NCI-H1694 (cell line): ENCODE measurements around the gene NID2.

Source experiments
- DNase-seq: peaks from one replicate; lab custom pipeline; 2025; lab: John Stamatoyannopoulos, UW

NID2 gene

DNA sequence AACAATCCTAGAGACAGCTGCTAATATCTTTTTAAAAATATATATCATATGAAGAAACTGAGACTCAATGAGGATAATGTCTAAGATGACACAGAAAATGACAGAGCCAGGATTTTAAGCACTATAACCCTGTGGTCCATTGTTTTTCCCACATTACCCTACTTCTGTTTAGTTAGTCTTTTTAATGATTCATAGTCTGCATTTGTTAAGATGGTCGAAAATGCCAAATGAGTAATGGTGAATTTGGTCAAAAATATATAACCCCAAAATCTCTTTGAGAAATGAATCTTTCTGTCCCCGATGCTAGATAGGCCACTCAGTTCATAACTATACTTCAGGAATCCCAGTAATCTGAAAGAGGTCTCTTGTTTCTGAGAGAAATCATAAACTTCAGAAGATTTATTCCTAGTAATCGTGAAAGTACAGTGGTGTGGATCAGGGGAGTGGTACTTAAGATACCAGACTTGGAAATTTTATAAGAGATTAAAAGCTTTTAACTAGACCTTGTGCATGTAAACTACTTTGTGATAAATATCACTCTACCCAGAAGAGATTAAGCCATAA, 68.8 kb downstream of the NID2 start:
- DNase-seq: no peak

DNA sequence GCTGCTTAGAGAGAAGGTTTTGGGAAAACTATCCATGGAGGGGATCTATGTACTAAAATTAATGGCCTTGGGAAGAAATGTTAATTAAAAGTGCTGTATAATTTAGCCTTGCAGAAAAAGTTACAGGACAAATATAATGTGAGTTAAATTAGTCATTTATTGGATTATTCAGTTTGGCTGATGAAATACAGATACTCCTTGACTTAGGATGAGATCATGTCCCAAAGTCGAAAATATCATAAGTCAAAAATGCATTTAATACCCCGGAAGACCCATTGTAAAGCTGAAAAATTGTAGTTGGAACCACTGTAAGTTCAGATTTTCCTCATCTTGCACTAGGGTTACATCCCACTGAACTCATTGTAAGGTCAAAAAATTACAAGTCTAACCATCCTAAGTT, 69.8 kb downstream of the NID2 start:
- DNase-seq: no peak

DNA sequence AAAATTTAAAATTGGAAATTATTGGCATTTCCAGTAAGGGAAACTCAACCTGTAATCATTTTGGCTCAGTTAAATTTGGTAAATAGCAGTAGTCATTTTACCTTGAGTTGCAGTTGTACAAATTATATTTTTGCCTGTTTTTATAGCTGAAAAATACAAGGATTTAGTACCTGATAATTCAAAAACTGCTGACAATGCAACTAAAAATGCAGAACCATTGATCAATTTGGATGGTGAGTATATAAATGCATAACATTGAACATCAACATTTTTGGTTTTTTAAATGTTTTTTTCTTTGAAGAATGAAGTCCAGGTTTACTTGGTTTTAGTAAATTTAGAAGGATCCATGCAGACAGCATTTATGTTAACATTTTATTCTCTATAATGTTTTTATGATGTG, 70.5 kb downstream of the NID2 start:
- DNase-seq: no peak

DNA sequence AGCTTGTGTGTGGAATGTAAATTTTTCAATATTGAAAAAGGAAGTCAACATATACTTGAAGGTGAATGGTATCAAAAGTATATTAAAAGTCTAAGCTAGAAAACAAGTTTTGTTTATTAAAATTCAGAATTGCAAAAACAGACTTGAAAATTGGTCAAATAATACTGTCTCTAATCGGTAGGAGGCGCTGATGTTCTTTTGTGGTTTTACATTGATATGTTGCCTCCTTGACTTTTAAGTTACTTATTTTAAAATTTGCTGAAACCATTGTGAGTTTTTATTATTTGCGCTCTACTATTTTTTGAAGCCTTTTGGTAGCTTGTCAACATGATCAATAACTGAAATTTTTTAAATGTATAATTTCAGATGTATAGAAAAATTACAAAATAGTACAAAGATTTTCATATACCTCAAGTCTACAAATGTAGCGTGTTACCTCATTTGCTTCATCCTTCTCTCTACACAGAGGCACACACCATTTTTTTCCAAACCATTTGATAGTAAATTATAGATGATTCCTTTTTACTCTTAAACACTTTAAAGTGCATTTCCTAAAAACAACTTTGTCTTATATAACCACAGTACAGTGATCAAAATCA, 72.6 kb downstream of the NID2 start:
- peak; percentile 52 for DNase-seq

DNA sequence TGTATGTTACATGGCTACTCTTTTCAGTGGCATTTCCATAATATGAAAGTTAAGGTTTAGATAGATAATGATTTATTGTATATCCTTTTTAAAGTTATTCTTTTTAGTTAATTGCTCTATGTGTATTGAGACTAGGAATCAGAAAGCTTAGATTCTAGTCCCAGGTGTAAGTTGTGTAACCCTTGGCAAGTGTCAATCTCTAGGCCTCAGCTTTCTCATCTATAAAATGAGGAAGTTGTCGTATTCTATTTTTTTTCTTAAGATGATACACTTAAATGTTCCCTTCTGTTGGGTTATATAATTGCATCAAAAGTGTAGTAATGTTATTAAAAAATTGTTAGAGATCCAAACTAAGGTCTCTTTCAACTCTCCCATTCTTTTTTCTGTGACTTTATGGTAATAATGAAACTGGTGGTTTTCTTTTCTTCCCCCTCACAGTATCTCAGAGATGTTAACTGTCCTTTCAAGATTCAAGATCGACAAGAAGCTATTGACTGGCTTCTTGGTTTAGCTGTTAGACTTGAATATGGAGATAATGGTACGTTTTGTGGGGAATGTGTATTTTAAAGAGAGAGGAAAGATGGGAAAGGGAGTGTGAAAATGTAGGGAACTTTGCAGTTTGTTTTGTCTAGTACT, 75.5 kb downstream of the NID2 start:
- DNase-seq: no peak

DNA sequence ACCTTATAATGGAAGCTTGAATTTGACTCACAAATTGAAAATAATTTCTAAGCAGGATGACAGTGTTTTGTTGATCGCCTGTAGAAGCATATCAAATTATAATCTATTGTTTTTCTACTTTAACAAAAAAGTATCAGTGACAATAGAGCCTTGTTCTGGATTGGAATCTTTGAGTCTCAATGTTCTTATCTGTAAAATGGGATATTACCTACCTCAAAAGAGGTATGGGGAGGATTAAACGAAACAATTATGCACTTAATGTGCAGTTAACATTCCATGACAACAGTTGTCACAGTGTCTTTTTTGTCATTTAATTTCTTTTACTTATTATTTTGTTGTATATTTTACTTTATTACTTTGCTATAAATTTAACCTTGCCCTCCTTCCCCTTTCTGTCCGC, 78.4 kb downstream of the NID2 start:
- no peak for DNase-seq

DNA sequence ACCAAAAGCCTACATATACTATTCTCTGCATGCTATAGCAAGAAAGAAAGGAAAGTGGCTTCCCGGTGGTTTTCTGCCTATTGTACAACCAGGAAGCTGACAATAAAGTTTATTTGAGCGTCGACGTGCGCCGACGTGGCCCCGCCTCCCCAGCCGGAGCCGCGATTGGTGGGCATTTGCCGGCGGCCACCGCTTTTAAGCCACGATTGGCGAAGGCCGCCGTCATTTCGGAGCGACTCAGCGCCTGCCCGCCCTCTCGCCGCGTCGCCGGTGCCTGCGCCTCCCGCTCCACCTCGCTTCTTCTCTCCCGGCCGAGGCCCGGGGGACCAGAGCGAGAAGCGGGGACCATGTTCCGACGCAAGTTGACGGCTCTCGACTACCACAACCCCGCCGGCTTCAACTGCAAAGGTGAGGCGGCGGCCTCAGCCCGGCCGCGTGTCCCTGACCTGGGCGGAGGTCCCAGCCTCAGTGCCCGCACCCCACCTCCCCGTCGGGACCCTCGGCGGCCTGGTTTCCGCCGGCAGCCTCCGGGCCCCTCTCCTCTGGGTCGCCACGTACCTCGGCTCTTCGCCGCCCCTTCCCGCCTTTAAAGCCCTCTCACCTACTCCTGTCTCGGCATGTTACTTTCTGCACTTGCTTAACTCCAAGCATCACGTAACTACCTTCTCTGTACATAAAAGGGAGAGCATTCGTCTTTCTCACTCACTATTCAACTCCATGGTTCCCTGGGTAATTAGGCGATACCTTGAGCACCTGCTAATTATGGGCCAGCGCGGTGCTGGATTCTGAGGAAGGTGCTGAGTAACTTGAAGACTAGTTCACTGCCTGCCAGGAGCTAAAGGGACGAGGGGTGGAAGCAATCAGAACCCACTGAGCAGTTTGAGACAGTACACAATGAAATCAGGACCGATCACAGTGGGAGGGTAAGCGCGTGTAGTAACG, 79.3 kb downstream of the NID2 start, which contains the start of gene RTRAF:
RTRAF (plus strand) TSS at position 254 of the 942 bp plus-strand sequence; CDS start at position 348, 94 bp downstream.
- DNase-seq: peak; percentile 91

DNA sequence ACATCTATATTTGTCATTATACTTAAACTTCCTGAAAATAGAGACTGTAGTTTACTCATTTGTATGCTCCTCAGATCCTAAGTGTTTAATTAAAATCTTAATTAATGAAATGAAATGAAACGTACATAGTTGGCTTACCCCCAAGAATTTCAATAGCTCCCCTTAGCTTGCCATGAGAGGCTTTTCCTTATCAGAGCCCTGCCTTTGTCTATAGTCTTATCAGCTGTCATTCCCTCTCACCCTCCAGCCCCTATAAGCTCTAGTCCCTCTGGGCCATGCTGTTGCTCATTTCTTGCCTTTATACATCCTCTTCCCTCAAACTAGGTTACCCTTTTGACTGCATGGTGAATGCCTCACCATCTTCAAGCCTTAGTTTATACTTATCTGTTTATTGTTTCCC, 80.6 kb downstream of the NID2 start:
- DNase-seq: no peak

DNA sequence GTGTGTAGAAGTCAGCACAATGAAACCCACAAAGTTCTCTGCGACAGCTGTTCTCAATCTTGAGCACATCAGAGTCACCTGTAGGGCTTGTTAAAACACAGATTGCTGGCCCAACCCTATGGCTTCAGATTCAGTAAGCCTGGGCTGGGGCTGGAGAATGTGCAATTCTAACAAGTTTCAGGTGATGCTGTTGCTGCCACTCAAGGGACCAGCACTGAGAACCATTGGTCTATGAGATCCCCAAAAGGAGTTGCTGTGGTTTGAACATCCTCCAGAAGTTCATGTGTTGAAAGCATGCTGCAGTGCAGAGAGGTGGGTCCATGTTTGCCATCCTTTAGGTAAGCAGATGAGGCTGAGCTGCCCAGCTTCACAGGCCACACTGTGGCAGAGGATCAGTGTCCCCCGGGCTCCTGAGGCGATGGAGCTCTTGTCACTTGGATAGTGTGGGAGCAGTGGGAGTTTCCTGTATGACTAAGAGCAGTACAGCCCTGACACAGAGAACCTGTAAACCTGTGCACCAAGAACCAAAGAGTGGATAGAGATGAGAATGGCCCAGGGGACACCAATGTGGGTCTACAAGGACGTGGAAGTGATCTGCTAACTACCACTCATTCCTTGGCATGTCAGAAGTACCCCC, 87.5 kb downstream of the NID2 start:
- no peak for DNase-seq

DNA sequence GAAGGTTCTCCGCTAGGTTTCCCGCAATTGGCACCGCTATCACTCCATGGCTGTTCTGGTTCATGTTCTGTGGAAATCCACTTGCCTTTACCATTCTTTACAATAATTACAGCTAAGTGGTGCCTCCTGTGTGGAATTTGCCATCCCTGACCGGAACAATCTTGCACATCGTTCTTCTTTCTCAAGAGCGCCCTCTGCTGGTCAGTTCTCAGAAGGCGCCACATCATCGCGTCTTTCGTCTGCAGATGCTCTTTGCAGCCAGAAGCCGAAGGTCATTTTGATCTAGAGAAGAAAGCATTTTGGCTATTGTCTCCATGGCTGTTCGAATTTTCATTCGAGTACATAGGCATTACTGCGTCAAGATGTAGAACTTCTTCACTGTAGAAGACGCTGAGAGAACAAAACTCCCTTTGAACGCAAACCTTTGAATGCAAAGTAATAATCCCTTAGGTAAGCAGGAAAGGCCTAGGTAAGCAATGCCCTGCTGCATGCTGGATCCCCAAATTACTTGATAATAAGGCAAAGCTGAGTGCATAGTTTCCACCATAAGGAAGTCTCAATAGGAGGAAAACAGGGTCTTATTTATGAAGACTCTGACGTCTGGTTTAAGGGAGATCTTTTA, 89.7 kb downstream of the NID2 start:
- peak; percentile 84 for DNase-seq

DNA sequence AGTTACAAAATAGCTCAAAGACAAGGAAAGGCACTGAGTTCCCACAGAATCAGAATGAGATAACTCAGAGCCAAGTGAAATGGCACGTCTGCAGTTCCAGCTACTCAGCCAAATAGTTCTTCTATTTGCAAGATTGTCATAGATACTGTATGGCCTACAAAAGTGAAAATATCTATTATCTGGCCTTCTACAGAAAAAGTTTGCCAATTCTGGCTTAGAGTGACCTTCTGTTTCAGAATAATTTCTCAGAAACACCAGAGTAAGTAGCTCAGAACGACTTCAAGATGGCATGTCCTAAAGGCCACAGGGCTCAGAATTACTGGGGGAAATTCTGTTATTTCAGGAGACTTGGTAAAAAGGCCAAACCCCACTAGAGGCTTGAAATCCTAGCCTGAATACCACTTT, 90.2 kb downstream of the NID2 start:
- DNase-seq: no peak

DNA sequence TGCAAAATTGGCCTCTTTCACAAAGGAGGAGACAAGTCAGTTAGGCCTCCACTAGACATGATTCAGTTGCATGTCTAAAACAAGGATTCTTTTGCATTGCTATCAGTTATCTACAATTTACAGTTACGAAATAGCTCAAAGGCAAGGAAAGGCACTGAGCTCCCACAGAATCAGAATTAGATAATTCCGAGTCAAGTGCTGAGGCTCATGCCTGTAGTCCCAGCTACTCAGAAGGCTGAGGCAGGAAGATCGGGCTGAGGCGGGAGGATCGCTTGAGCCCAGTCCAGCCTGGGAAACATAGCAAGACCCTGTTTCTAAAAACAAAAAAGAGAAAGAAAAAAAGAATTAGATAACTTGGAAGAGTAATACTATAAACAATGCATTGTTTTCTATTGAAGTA, 91.8 kb downstream of the NID2 start:
- no peak for DNase-seq

DNA sequence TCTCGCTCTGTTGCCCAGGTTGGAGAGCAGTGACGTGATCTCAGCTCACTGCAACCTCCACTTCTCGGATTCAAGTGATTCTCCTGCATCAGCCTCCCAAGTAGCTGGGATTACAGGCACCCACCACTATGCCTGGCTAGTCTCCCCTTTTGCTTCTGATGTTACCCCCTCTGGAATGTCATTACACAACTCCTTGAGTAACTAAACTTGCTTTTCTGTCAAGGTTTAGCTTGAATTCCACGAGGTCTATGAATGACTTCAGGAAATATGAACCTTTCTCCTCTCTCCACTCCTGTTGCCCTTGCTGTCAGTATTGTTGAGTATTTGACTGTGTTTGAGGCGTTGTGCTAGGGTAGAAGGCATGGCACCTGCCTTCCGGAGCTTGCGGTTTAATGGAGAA, 96.3 kb downstream of the NID2 start:
- DNase-seq: no peak

DNA sequence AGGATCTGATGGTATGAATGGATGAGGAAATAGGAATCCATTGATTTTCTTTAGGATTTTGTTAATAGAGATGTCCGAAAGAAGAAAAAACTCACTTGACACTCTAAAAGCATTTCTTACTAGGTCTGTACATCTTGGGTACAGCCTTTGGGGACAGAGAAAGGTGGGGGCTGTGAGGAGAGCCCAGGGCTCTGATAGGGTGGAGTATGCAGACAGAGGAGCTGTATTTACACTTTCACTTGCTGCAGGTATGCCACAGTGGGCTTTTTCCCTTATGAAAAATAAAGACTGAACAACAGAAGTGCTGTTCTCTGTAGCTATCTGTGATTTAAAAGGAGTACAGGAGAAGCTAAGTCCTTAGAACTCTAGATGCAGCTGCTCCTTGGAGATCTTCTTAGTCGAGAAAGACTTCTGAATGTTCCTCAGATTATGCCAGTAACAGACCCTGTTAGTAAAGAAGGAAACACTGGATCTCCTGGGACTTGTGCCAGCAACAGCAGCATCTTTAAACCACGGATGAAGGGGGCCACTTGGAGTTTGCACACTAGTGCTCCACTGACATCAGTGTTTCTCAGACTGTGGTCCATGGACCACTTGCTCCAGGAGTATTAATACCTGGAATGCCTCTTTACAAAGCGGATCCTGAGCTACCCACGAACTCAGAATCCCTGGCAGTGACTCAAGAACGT, 98.9 kb downstream of the NID2 start:
- no peak for DNase-seq

DNA sequence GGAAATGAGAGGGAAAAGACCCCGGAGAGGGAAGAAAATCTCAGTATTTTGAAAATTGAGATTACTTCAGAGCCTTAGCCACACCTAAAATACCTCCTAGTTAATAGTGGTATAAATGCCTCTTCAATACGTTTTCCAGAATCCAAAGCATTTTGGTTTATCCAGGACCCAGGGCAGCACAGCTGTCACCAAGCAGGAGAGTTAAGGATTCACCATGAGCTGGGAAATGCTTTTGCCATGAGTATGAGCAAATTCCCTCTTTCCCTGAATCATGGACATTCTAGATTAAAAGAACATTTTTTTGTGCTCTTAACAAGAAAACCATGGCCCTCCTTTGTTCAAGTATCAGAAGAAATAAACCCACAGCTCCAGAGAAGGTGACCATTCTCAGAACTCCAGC, 101.3 kb downstream of the NID2 start:
- no peak for DNase-seq

DNA sequence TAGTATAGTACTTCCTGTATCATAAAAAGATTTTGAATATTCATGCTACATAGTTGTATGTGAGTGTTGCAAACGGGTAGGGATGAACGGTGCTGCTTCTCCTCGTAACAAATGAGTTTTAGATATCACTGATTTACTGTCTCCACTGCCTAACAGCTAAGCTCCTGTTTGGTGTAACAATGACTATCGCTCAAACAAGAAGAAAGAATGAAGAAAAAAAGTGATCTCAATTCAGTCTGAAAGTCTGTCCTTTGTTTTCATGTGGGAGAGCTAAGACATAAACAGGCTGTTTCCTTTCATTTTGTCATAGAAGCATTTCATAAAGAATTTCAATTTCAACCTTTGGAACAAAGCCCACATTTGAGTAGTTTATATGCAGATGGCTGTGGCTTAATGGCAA, 105.6 kb downstream of the NID2 start:
- no peak for DNase-seq

DNA sequence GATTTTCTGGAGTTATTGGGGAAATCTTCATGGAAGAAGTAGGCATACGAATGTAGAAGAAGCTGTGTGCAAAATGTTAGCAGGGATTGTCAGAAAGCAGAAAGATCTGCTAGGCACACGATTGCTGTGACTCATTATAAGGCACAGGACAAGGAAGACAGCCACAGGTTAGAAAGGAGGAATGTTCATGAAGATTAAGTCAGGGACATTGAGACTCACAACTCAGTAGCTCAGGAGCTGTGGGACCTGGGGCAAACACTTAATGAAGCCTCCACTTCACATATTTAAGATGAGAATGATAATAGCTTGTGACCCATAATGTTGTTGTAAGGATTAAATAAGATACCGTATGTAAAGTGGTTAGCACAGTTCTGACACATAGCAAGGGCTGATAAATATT, 106.1 kb downstream of the NID2 start:
- DNase-seq: no peak

DNA sequence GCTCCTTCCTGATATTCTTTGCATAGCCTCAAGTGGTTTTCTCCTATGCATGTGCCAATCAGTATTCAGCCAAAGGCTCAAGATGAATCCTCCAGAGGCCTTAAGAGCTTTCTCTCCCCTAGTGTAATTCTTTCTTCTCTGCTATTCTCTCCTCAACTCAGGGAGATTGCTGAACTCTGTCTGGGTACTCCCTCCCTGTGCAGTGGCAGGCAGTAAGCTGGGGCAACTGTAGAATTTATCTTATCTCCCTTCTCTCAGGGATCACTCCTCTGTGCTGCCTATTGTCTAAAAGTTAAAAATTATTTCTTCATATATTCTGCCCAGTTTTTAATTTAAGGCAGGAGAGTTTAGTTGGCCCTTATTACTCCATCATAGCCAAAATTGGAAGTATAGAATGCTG, 108.0 kb downstream of the NID2 start:
- no peak for DNase-seq

DNA sequence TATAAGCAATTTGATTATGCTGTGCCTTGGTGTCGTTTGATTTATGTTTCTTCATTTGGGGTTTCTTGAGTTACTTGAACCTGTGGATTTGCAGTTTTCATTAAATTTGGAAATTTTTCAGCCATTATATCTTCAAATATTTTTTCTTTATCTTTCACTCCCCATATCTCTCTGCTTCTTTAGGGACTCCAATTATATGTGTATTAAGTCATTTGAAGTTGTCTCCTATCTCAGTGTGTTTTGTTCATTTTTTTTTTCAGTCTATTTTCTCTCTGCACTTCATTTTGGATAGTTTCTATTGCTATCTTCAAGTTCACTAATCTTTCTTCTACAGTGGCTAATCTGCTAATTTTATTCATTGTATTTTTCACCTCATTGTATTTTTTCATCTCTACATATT, 108.9 kb downstream of the NID2 start:
- DNase-seq: no peak

DNA sequence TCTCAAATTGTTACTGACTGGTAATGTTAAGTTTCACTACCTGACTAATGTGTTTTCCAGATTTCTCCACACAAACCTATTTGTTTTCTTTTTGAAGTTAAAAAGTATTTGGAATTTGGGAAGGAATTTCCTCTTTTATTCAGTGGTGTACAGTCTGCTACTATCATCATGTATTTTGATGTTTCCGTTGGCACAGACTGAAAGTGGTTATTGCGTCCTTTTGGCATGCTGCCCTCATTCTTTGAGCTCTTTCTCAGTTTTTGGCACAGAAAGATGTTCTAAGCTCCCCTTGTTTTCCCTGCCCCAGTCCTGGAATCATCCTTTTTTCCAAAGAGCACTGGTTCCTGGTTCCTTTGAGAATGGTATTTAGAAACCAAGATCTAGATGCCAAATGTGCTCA, 110.9 kb downstream of the NID2 start:
- DNase-seq: no peak
